GM19035 (cell line): Measurements from ENCODE around the gene HSD17B3.
"Not testable (repeated sequence)": the region's sequence is repeated elsewhere in the genome, so short reads cannot be mapped to it uniquely, and the experiment has no call there.

Experiments used
- ATAC-seq: cut with Tn5 transposase; IDR thresholded peaks from one replicate; pipeline ENCODE4 v1.9.1; 2021; ENCODE audit not compliant: unreplicated experiment

The HSD17B3 gene

DNA sequence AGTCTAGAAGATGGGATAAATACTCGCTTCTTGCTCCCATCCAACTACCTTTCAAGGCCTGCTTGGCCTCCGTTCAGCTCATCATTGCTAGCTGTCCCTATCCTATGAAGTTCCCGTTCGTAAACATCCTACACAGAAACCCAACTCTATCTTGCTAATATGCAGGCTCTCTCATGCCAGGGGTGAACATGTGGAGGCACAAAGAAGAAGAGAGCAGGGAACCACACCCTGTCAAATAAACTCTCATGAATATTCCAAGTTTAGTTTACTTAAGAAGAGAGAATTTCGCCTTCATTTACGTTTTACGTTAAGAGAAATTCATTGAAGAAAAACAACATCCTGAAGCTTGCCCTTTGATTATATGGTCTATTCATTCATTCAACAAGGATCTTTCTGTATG, 7.9 kb upstream of the HSD17B3 start:
- no peak for ATAC-seq

DNA sequence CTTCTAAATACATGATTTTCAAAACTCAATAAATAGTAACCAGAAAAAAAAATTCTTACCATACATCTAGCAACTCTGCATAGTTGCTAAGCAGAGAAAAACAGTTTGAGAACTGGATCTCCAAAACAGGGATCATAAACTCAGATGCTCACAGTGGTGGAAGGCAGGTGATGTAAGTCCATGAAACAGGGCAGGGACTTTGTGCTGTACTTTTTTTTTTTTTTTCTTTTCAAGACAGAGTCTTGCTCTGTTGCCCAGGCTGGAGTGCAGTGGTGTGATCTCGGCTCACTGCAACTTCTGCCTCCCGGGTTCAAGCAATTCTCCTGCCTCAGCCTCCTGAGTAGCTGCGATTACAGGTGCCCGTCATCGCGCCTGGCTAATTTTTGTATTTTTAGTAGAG, 5.0 kb upstream of the HSD17B3 start:
- not testable (repeated sequence) for ATAC-seq

GRCh38 chr9:96305171-96305570, 3.2 kb upstream of the HSD17B3 start:
- ATAC-seq, result no peak

GRCh38 chr9:96304230-96304629, 2.3 kb upstream of the HSD17B3 start:
- no peak for ATAC-seq

- no peak for ATAC-seq
These were observed 2.2 kb downstream of the HSD17B3 start for GRCh38 chr9:96299823-96300222.

GRCh38 chr9:96294159-96294545, 7.8 kb downstream of the HSD17B3 start:
- ATAC-seq, result no peak

- no peak for ATAC-seq
These were observed 8.3 kb downstream of the HSD17B3 start for GRCh38 chr9:96293498-96294158.

GRCh38 chr9:96289392-96289791, 12.6 kb downstream of the HSD17B3 start:
- ATAC-seq, result no peak

DNA sequence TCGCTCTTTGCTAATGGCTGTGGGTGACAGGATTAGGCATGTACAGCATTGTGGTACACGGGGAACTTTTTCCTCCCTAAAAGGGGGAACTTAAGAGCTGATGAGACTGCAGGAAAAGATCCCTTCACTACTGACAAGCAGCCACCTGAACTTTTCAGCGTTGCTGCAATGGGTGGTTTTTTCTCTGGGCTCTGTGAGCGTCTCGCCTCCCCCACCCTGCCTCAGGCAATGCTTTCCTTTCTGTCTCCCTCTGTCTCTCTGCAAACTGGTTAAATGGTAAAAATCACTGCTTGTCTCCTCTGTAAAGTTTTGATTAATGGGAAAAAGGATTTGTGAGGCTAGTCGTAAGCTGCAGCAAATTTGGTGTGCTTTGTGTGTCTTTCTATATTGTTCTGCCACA, 20.3 kb downstream of the HSD17B3 start:
- ATAC-seq, result no peak

GRCh38 chr9:96279932-96280331, 22.0 kb downstream of the HSD17B3 start:
- ATAC-seq, result no peak

GRCh38 chr9:96274939-96275338, 27.0 kb downstream of the HSD17B3 start:
- no peak for ATAC-seq

DNA sequence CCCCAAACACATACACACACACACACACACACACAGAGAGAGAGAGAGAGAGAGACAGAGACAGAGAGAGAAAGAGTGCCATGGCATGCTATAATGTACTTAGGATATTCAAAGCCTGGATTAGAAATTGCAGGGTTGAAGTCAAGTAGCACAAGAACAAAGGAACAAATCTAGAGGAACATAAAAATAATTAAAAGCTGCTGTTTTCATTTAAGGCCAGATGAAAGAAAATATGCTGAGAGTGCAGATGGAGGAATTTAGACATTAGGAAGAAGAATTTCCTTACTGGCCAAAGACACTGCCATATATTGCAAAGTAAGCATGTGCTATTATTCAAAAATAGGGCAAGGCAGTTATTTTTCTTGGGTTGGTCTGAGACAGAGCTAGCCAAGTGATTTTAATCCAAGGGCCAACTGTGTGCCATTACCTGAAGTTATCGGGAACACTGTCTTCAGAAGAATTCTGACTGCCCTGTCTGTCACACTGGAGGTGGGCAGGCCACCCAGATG, 31.7 kb downstream of the HSD17B3 start:
- ATAC-seq, result no peak

DNA sequence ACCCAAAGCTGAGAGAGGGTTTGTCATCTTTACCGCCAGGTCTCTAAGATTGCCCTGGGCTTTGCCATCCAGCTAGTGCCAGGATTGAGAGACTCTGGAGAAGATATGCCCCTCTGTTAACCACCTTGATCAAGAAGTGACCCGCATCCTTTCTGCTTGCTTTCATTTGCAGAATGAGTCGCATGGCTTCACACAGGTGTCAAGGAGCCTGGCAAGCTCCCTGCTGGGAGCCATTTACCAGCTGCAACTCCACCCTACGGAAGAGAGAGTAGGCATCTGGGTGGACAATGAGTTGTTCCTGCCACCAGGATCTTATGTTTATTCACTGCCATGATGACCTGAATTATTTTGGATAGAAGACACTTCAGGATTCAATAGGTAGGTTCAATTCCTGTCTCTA, 43.0 kb downstream of the HSD17B3 start:
- ATAC-seq, result no peak

DNA sequence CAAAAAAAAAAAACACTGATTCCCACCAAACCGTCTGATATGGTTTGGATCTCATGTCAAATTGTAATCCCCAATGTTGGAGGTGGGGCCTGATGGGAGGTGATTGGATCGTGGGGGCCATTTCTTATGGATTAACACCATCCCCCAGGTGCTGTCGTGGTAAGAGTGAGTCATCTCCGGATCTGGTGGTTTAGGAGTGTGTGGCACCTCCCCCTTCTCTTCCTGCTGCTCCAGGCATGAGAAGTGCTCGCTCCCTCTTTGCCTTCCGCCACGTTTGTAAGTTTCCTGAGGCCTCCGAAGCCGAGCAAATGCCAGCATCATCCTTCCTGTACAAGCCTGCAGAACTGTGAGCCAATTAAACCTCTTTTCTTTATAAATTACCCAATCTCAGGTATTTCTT, 45.2 kb downstream of the HSD17B3 start:
- ATAC-seq, result no peak

DNA sequence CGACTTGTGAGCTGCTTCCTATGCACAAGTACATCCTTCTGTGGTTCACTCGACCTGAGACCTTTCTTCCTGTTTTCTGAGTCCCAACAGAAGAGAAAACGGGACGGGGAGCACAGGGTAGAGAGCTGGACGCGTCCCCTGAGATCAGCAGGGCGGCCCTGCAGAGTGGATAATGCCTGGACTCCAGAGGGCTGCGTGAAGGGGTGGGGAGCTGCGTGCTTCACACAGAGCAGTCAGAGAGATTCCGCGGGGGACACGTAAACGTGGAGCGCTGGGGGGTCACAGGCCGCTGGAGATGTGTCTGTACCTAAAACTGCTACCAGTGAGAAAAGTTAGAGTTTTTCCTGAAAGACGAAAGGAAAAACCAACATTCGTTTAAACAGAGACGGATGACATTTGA, 46.3 kb downstream of the HSD17B3 start:
- ATAC-seq, result no peak

- no peak for ATAC-seq
These were observed 48.8 kb downstream of the HSD17B3 start for GRCh38 chr9:96253059-96253696.

GRCh38 chr9:96251451-96251850, 50.5 kb downstream of the HSD17B3 start:
- no peak for ATAC-seq

DNA sequence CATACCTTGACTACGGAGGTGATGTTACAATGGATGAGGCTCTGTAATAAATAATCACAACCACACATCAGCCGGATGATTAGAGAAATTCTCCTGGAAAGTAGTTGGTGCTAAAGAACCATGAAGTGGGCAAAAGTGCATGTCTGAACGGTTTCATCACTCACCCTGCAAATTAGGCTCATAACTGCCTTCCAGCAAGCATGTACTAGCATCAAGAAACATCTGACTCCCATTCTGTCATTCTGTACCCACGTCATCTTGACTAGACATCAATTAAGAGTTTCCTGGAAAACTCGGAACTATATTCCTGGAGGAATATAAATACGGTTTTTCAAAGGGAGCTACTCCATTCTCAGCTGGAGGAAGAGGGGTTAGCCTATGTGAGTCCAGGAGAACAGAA, 52.2 kb downstream of the HSD17B3 start:
- ATAC-seq, result no peak

- ATAC-seq, result no peak
These were observed 55.7 kb downstream of the HSD17B3 start for GRCh38 chr9:96246267-96246671.

DNA sequence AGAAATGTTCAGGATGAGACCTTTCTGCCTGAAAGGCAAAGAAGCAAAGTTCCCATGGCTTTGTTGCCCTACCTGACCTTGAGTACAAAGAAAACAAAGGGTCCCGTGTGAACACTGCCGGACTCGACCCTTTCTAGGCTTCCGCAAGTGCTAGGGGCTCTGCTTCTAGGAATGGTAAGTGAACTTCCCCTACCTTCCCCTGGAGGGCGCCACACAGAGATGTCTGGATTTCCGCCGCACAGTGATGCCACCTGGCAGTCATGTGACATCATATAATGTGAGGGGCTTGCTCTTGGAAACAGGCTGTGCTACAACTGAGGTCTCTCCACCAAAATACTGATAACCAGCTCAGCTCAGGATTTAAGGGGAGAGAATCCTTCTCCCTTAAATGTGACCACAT, 56.6 kb downstream of the HSD17B3 start:
- no peak for ATAC-seq

DNA sequence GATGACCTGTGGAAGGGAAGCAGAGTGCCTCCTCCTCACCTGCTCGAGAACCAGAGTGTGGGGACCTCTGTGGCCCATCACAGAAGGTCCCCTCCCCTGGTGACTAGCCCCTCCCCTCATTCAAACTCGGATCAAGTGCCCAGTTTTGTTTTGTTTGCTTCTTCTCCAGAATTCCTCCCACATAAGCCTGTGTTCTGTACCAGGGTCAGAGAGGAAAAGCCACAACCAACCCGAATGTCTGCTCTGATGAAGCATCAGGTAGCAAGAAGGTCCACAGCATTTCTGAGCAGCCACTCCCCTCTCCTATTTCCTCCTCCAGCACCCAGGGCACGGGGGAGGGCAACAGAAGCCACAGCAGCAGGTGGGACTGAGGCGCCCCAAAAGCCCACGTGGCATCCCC, 58.2 kb downstream of the HSD17B3 start:
- ATAC-seq, result no peak

DNA sequence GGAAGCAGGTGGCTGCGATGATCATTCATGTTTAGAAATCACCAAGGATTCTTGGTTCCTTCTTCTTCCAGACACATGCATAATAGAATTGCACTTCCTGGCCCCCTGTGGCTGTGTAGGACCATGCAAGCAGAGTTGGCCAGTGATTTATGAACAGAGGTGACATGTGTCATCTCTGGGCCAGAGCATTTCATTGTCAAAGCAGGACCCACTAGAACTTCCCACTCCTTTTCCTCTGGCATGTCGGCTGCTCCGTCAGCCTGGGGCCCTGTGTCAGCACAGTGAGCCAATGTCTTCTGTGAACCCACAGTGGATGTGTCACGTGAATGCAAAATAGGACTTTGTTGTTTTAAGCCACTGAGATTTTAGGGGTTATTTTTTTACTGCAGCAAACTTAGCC, 59.2 kb downstream of the HSD17B3 start:
- no peak for ATAC-seq

DNA sequence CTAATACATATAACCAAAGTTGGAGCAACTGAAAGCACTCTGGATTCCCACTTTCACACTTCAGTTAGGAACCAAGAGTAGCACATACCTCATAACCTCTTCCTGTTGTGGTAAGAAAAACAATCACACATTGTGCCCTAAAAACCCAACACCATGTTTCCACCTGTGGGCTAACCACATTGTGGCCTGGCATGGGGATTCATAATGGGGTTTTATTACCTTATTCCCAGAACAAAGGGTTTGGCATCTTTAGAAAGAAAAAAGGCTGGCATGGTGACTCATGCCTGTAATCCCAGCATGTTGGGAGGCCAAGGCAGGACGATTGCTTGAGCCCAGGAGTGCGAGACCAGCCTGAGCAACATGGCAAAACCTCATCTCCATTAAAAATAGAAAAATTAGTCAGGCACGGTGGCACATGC, 60.6 kb downstream of the HSD17B3 start:
- ATAC-seq, result no peak
